Measurements from ENCODE around the gene STAG1.
"Not testable (repeated sequence)": the region's sequence is repeated elsewhere in the genome, so short reads cannot be mapped to it uniquely, and the experiment has no call there.

Gene STAG1

GRCh38 chr3:136639069-136639468, 113.1 kb downstream of the STAG1 start:
- no peak for DNase-seq

GRCh38 chr3:136637176-136637575, 115.0 kb downstream of the STAG1 start:
- DNase-seq, result no peak

- DNase-seq, result no peak
Observed at GRCh38 chr3:136634821-136635220, 117.4 kb downstream of the STAG1 start.

GRCh38 chr3:136632625-136633081, 119.5 kb downstream of the STAG1 start:
- no peak for DNase-seq

- DNase-seq, result no peak
Observed at GRCh38 chr3:136631424-136631823, 120.8 kb downstream of the STAG1 start.

GRCh38 chr3:136630915-136631314, 121.3 kb downstream of the STAG1 start:
- no peak for DNase-seq

GRCh38 chr3:136626493-136626892, 125.7 kb downstream of the STAG1 start:
- no peak for DNase-seq

- no peak for DNase-seq
Observed at GRCh38 chr3:136624894-136625815, 127.0 kb downstream of the STAG1 start.

- DNase-seq, result no peak
Observed at GRCh38 chr3:136624371-136624770, 127.8 kb downstream of the STAG1 start.

- no peak for DNase-seq
Observed at GRCh38 chr3:136621628-136622027, 130.6 kb downstream of the STAG1 start.

- DNase-seq, result no peak
Observed at GRCh38 chr3:136620436-136620835, 131.7 kb downstream of the STAG1 start.

GRCh38 chr3:136617969-136618525, 134.1 kb downstream of the STAG1 start:
- DNase-seq, result not testable (repeated sequence)

- DNase-seq, result no peak
Observed at GRCh38 chr3:136617198-136617597, 135.0 kb downstream of the STAG1 start.

- no peak for DNase-seq
Observed at GRCh38 chr3:136612512-136612911, 139.7 kb downstream of the STAG1 start.

GRCh38 chr3:136606990-136607389, 145.2 kb downstream of the STAG1 start:
- DNase-seq, result no peak

- DNase-seq, result peak; percentile 5
Observed at GRCh38 chr3:136606216-136606615, 146.0 kb downstream of the STAG1 start.

GRCh38 chr3:136604961-136605360, 147.2 kb downstream of the STAG1 start:
- no peak for DNase-seq

GRCh38 chr3:136602818-136603217, 149.4 kb downstream of the STAG1 start:
- no peak for DNase-seq

- DNase-seq, result no peak
Observed at GRCh38 chr3:136595913-136596697, 156.1 kb downstream of the STAG1 start.

GRCh38 chr3:136586580-136586979, 165.6 kb downstream of the STAG1 start:
- DNase-seq, result no peak

- no peak for DNase-seq
Observed at GRCh38 chr3:136584728-136585127, 167.4 kb downstream of the STAG1 start.

GRCh38 chr3:136583823-136584222, 168.4 kb downstream of the STAG1 start:
- no peak for DNase-seq

GRCh38 chr3:136577791-136578190, 174.4 kb downstream of the STAG1 start:
- no peak for DNase-seq
